H9 (cell line): ENCODE data around the gene NOX5. TPM values are rescaled to one million over a fixed set of nuclear protein-coding genes. Genes with fewer than 3 reads are reported as not detected.

Source experiments
- DNase-seq: peaks from one replicate; pipeline ENCODE4 v3.0.0-alpha.2; 2017
- H2AFZ ChIP-seq: one replicate; pipeline ENCODE4 v1.6.1; 2013; ENCODE audit warnings: mild to moderate bottlenecking, low read length, control low read depth, moderate library complexity
- H2AK5ac ChIP-seq: 2 replicates; pipeline ENCODE4 v1.6.1; 2013; ENCODE audit warnings: low read length, control low read depth, mixed read lengths; ENCODE audit not compliant: insufficient read length
- H2BK120ac ChIP-seq: one replicate; pipeline ENCODE4 v1.6.1; 2013; ENCODE audit warnings: low read depth, mild to moderate bottlenecking, low read length, control low read depth, inconsistent platforms; ENCODE audit not compliant: poor library complexity, severe bottlenecking
- H2BK12ac ChIP-seq: 2 replicates; pipeline ENCODE4 v1.6.1; 2013; ENCODE audit warnings: low read length, control low read depth, mixed read lengths, low read depth; ENCODE audit not compliant: insufficient read length
- H2BK15ac ChIP-seq: 2 replicates; pipeline ENCODE4 v1.6.1; 2013; ENCODE audit warnings: low read depth, low read length, control low read depth
- H2BK20ac ChIP-seq: one replicate; pipeline ENCODE4 v1.6.1; 2013; ENCODE audit warnings: low read depth, mild to moderate bottlenecking, low read length, control low read depth, inconsistent platforms; ENCODE audit not compliant: poor library complexity, severe bottlenecking
- H2BK5ac ChIP-seq: 2 replicates; pipeline ENCODE4 v1.6.1; 2013; ENCODE audit warnings: low read length, control low read depth, mixed read lengths; ENCODE audit not compliant: insufficient read length
- H3K14ac ChIP-seq: 2 replicates; pipeline ENCODE4 v1.6.1; 2013; ENCODE audit warnings: low read length, control low read depth; ENCODE audit not compliant: insufficient read depth
- H3K18ac ChIP-seq: 2 replicates; pipeline ENCODE4 v1.6.1; 2013; ENCODE audit warnings: low read depth, mild to moderate bottlenecking, mixed read lengths, low read length, control low read depth; ENCODE audit not compliant: insufficient read length
- H3K23ac ChIP-seq: 2 replicates; pipeline ENCODE4 v1.6.1; 2013; ENCODE audit warnings: low read length, control low read depth, mixed read lengths, low read depth; ENCODE audit not compliant: insufficient read length
- H3K23me2 ChIP-seq: 2 replicates; pipeline ENCODE4 v1.6.1; 2013; ENCODE audit warnings: low read depth, mild to moderate bottlenecking, mixed read lengths, low read length, control low read depth; ENCODE audit not compliant: insufficient read length, poor library complexity, severe bottlenecking
- H3K27ac ChIP-seq: 2 replicates; pipeline ENCODE4 v1.5.1; 2013; ENCODE audit warnings: low read length, control low read depth, mixed read lengths, low read depth; ENCODE audit not compliant: insufficient read length
- H3K27me3 ChIP-seq: 2 replicates; pipeline ENCODE4 v1.6.1; 2013; ENCODE audit warnings: low read length, control low read depth, inconsistent platforms; ENCODE audit not compliant: insufficient read depth
- H3K4ac ChIP-seq: 2 replicates; pipeline ENCODE4 v1.6.1; 2013; ENCODE audit warnings: low read depth, mild to moderate bottlenecking, control low read depth, inconsistent platforms, low read length, moderate library complexity
- H3K4me1 ChIP-seq: 2 replicates; pipeline ENCODE4 v1.6.1; 2013; ENCODE audit warnings: low read length, control low read depth, inconsistent platforms; ENCODE audit not compliant: insufficient read depth
- H3K4me2 ChIP-seq: 2 replicates; pipeline ENCODE4 v1.6.1; 2013; ENCODE audit warnings: low read length, control low read depth, mixed read lengths; ENCODE audit not compliant: insufficient read length, insufficient read depth
- H3K56ac ChIP-seq: 2 replicates; pipeline ENCODE4 v1.6.1; 2013; ENCODE audit warnings: low read depth, mild to moderate bottlenecking, mixed read lengths, low read length, control low read depth; ENCODE audit not compliant: insufficient read length
- H3K79me1 ChIP-seq: 2 replicates; pipeline ENCODE4 v1.6.1; 2013; ENCODE audit warnings: low read depth, mild to moderate bottlenecking, moderate library complexity, low read length, control low read depth, inconsistent platforms; ENCODE audit not compliant: insufficient read depth, poor library complexity, severe bottlenecking
- H3K79me2 ChIP-seq: 2 replicates; pipeline ENCODE4 v1.6.1; 2013; ENCODE audit warnings: low read length, control low read depth, inconsistent platforms; ENCODE audit not compliant: insufficient read depth
- H3K9ac ChIP-seq: 2 replicates; pipeline ENCODE4 v1.6.1; 2013; ENCODE audit warnings: low read length, control low read depth, mixed read lengths; ENCODE audit not compliant: insufficient read length; ENCODE audit errors: extremely low read depth
- H3K9me3 ChIP-seq: one replicate; pipeline ENCODE4 v1.6.1; 2013; ENCODE audit warnings: low read depth, low read length, inconsistent platforms; ENCODE audit not compliant: control insufficient read depth
- H3T11ph ChIP-seq: one replicate; pipeline ENCODE4 v1.6.1; 2013; ENCODE audit warnings: mild to moderate bottlenecking, low read length, control low read depth, inconsistent platforms
- H4K20me1 ChIP-seq: one replicate; pipeline ENCODE4 v1.6.1; 2013; ENCODE audit not compliant: control insufficient read depth, insufficient read length, insufficient read depth
- H4K5ac ChIP-seq: 2 replicates; pipeline ENCODE4 v1.6.1; 2013; ENCODE audit warnings: low read depth, mild to moderate bottlenecking, mixed read lengths, low read length, control low read depth; ENCODE audit not compliant: insufficient read length
- H4K8ac ChIP-seq: replicated peaks from 2 replicates; pipeline ENCODE4 v1.6.1; 2013; ENCODE audit warnings: low read length, control low read depth, mixed read lengths, low read depth; ENCODE audit not compliant: insufficient read length
- H4K91ac ChIP-seq: 2 replicates; pipeline ENCODE4 v1.6.1; 2013; ENCODE audit warnings: low read depth, mild to moderate bottlenecking, moderate library complexity, mixed read lengths, low read length, control low read depth; ENCODE audit not compliant: insufficient read length
- H3K27ac Mint-ChIP-seq, 3 experiments: 2 replicates in 2 of 3; 3 replicates in 1 of 3; pipeline ENCODE4 v1.8.0; 2020 to 2021; ENCODE audit warnings: mixed read lengths in 3 of 3, mild to moderate bottlenecking in 1 of 3, moderate library complexity in 1 of 3
- H3K27me3 Mint-ChIP-seq: 2 replicates; pipeline ENCODE4 v1.8.0; 2021; ENCODE audit warnings: low read depth, mild to moderate bottlenecking, moderate library complexity, mixed read lengths
- H3K36me3 Mint-ChIP-seq, 3 experiments: 2 replicates in 2 of 3; 3 replicates in 1 of 3; pipeline ENCODE4 v1.8.0; 2020 to 2021; ENCODE audit warnings: low read depth in 3 of 3, mixed read lengths in 3 of 3; ENCODE audit not compliant: insufficient read depth in 1 of 3
- H3K4me1 Mint-ChIP-seq, 2 experiments: 2 replicates each; pipeline ENCODE4 v1.8.0; 2020; ENCODE audit warnings: mixed read lengths in 2 of 2
- H3K4me3 Mint-ChIP-seq, 2 experiments: 2 replicates in 1 of 2; 3 replicates in 1 of 2; pipeline ENCODE4 v1.8.0; 2020 to 2021; ENCODE audit warnings: mild to moderate bottlenecking in 2 of 2, mixed read lengths in 2 of 2, moderate library complexity in 1 of 2
- H3K9me3 Mint-ChIP-seq, 2 experiments: 2 replicates in 1 of 2; 3 replicates in 1 of 2; pipeline ENCODE4 v1.8.0; 2020; ENCODE audit warnings: mild to moderate bottlenecking in 2 of 2, mixed read lengths in 2 of 2, moderate library complexity in 1 of 2
- WGBS: extraction: QIAGEN DNeasy Blood & Tissue Kit; methylation state at CpG from one replicate; pipeline ENCODE4 v1.1.7; 2013; ENCODE audit warnings: missing lambda C conversion rate, low lambda C conversion rate, mixed read lengths; ENCODE audit not compliant: insufficient read length; ENCODE audit errors: extremely low coverage; 5-methylcytosine and 5-hydroxymethylcytosine counted together
- total RNA-seq: library from RNA; stranded (reverse); gene quantifications from 2 replicates; pipeline ENCODE4 v1.2.1, GENCODE V29; 2021
- TF ChIP-seq, protein P1 (sequence below): fragments of 200-600 bp; sonication (generic); conservative IDR thresholded peaks from 3 replicates; pipeline ENCODE4 v1.8.0; 2021; ENCODE audit warnings: antibody characterized with exemption, mild to moderate bottlenecking

The NOX5 gene
- total RNA-seq, 1 experiment from 2014 or later, result 0.04 TPM

DNA sequence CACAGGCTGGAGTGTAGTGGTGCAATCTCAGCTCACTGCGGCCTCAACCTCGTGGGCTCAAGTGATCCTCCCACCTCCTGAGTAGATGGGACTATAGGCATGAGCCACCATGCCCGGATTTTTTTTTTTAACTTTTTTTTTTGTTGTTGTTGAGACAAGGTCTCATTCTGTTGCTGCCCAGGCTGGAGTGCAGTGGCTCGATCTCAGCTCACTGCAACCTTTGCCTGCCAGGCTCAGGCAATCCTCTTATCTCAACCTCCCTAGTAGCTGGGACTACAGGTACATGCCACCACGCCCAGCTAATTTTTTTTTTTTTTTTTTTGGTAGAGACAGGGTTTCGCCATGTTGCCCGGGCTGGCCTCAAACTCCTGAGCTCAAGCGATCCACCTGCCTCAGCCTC is 64.1 kb downstream of the NOX5 start:
- no peak overlapping the region for H3T11ph ChIP-seq
- H4K91ac ChIP-seq, result no peak overlapping the region
- no peak overlapping the region for H2AFZ ChIP-seq
- H3K9ac ChIP-seq, result no peak overlapping the region
- H2BK5ac ChIP-seq, result no peak overlapping the region
- H3K9me3 ChIP-seq, result no peaks in the 10 kb centered on the region
- no peak overlapping the region for H3K27ac Mint-ChIP-seq
- WGBS, result no CpG with 5 or more reads among the region's 8 CpGs
- H3K27me3 Mint-ChIP-seq, result peaks cover 46% of the 10 kb centered on the region
- no peaks in the 10 kb centered on the region for H3K79me2 ChIP-seq
- H3K4me1 Mint-ChIP-seq, result peaks cover 48 to 57% of the 10 kb centered on the region in 2 experiments
- H2BK120ac ChIP-seq, result no peak overlapping the region
- no peak overlapping the region for H3K4me2 ChIP-seq
- no peak overlapping the region for H3K27ac ChIP-seq
- no peak overlapping the region for H2BK12ac ChIP-seq
- H2AK5ac ChIP-seq, result no peak overlapping the region
- no peaks in the 10 kb centered on the region for H3K79me1 ChIP-seq
- H3K4me3 Mint-ChIP-seq, result no peak overlapping the region
- DNase-seq, result no peak
- H3K56ac ChIP-seq, result no peak overlapping the region
- no peak overlapping the region for H3K18ac ChIP-seq
- no peak overlapping the region for H2BK20ac ChIP-seq
- H2BK15ac ChIP-seq, result no peak overlapping the region
- no peaks in the 10 kb centered on the region for H3K27me3 ChIP-seq
- H4K5ac ChIP-seq, result no peak overlapping the region
- H3K23ac ChIP-seq, result no peak overlapping the region
- no peak overlapping the region for H3K14ac ChIP-seq
- H3K23me2 ChIP-seq, result peaks cover 11% of the 10 kb centered on the region
- no peak overlapping the region for H3K4ac ChIP-seq
- no peaks in the 10 kb centered on the region for H4K20me1 ChIP-seq
- H3K4me1 ChIP-seq, result peaks cover 18% of the 10 kb centered on the region
- no peaks in the 10 kb centered on the region for H3K9me3 Mint-ChIP-seq
- TF ChIP-seq, protein P1, sequence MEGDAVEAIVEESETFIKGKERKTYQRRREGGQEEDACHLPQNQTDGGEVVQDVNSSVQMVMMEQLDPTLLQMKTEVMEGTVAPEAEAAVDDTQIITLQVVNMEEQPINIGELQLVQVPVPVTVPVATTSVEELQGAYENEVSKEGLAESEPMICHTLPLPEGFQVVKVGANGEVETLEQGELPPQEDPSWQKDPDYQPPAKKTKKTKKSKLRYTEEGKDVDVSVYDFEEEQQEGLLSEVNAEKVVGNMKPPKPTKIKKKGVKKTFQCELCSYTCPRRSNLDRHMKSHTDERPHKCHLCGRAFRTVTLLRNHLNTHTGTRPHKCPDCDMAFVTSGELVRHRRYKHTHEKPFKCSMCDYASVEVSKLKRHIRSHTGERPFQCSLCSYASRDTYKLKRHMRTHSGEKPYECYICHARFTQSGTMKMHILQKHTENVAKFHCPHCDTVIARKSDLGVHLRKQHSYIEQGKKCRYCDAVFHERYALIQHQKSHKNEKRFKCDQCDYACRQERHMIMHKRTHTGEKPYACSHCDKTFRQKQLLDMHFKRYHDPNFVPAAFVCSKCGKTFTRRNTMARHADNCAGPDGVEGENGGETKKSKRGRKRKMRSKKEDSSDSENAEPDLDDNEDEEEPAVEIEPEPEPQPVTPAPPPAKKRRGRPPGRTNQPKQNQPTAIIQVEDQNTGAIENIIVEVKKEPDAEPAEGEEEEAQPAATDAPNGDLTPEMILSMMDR, result no peak
- H3K36me3 Mint-ChIP-seq, result no peaks in the 10 kb centered on the region
- no peak overlapping the region for H4K8ac ChIP-seq
